ENCODE results near the gene MEAK7.

The MEAK7 gene

GRCh38 chr16:84466692-84467091, 37.8 kb downstream of the MEAK7 start:
- no peak for DNase-seq (ENCODE audit: low read depth in 2 of 2)

DNA sequence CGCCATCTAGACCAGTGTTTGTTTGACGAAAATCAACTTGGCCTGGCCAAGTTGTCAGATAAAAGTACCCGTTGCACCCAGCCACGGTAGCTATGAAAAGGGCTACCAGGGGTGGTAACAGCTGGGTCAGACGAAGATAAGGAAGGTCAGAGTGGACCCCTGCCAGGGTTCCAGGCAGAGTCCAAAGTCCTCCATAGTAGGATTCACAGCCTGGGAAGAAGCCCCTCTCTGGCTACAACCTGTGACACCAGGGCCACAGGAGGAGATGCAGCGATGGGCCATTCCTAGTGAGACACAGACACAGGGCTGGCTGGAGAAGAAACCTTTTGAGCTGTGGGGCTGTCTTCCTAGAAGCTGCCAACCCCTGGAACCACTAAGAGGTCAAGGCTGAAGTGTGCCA, 39.3 kb downstream of the MEAK7 start:
- DNase-seq (ENCODE audit: low read depth in 2 of 2) = no peak

DNA sequence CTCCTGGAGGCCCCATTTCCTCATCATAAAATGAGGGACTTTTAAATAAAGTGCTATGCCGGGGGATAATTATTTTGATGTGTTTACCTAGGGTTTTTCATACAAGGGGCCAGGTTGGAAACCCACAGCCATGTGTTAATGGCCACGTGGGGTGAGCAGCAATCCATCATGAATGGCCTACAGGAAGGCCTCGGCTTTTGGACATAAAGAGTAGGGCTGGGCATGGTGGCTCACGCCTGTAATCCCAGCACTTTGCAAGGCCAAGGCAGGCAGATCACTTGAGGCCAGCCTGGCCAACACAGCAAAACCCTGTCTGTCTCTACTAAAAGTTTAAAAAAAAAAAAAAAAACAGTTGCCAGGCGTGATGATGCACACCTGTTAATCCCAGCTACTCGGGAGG, 40.3 kb downstream of the MEAK7 start:
- DNase-seq (ENCODE audit: low read depth in 2 of 2) = no peak

- DNase-seq (ENCODE audit: low read depth in 2 of 2) = no peak
These were observed 41.2 kb downstream of the MEAK7 start for GRCh38 chr16:84463221-84463620.

DNA sequence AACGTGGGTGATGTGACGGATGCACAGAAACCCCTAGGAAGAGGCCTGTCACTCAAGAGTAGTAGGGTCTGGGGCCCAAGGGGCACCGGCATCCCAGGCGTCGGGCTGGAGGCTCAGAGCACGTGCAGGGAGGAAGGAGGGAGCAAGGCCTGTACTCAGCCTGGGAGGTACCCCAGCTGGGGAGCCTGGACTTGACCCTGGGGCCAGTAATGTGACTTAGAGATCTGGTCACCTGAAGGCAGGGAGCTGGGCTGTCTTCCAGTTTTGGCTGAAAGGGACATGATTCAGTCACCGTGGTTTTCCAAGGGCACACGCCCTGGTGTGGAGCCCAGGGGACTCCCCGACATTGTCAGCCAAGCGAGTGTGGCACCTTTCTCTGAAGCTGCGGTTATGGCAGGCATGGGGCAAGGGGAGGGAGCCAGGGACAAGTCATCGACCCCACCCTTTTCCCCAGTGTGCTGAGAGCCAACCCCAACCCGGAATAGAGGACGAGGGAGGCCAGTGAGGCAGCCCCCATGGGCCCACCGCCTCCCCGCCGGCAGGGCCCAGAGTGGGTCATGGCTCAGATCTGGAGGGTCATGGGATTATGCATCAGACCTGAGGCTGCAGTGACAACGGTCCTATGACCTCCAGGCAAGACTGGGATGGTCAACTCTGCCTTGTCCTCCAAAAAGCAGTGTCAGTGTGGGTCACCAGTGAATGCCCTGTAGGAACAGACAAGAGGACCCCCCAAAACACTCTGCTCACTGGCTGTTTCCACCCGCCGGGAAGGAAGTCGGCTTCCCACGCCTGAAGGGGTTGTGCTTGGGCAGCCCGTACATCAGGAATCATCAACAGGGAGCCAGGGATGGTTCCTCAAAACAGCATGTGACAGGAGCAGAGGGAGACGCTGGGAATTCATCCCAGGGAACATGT, 41.9 kb downstream of the MEAK7 start:
- DNase-seq (ENCODE audit: low read depth in 2 of 2) = no peak

- no peak for DNase-seq (ENCODE audit: low read depth in 2 of 2)
These were observed 42.8 kb downstream of the MEAK7 start for GRCh38 chr16:84461413-84462295.

- no peak for DNase-seq (ENCODE audit: low read depth in 2 of 2)
These were observed 43.4 kb downstream of the MEAK7 start for GRCh38 chr16:84461029-84461412.

DNA sequence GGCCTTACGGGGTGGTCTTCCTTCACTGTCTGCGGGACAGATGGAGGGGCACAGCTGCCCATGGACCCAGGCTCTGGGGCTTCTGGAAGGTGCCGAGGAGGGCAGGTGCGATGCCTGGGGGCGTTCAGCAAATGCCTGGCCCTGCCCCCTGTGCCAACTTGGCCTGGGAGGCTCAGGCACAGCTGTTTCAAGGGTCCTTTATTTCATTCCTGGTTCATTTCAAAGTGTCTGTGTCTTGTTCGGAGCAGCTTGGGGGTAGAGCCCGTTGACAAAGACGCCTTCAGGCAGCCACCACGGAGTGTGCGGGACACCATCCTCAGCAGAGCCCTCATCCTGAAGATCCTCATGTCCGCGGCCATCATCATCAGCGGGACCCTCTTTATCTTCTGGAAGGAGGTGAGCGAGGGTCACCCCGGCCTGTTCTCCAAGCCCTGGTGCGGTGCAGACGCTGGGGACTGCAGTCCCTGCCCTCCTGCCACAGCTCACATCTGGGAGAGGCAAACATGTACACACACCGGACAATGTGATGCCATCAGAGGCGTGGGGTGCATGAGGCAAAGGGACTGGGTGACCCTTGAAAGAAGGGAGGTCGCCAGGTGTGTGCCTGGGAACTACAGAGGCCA, 43.9 kb downstream of the MEAK7 start:
- DNase-seq (ENCODE audit: low read depth in 2 of 2) = no peak

DNA sequence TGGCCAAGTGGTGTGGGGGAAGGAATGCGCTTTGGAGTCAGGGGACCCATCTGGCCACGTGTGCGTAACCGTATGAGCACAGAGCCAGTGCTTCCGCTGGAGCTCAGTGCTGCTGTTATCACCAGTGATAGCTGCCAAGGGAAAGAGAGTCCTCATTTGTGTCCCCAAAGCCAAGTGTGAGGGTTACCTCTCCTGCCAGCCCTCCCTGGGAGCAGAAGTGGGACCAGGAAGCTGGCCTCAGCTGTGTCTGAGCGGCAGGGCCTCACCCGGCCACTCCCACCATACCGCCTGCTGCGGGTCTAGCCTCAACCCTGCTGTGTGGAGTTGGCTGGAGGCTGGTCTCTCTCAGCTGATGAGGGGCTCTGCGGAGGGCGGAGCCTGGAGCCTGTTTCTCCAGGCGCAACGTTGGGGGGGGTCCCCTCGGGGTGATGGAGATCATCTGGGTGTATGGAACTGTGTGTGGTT, 44.5 kb downstream of the MEAK7 start:
- DNase-seq (ENCODE audit: low read depth in 2 of 2) = no peak

DNA sequence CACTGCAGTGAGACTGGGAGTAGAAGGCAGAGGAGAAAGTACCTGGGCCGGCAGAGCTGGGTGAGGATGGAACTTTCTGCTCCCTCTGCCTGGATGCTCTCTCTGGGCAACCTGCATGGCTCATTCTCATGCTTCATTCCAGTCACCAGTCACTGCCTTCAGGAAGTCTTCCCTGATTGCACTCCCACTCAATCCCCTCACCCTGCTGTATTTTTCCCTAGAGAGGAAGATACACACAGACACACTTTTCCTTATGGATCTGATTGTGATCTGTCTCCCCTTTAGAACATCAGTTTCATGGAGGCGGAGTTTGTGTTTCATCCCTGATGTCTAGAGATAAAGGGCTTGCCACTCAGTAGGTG, 44.9 kb downstream of the MEAK7 start:
- DNase-seq (ENCODE audit: low read depth in 2 of 2) = no peak

GRCh38 chr16:84458606-84459532, 45.6 kb downstream of the MEAK7 start:
- no peak for DNase-seq (ENCODE audit: low read depth in 2 of 2)

- no peak for DNase-seq (ENCODE audit: low read depth in 2 of 2)
These were observed 49.4 kb downstream of the MEAK7 start for GRCh38 chr16:84455031-84455430.

Measured in stimulated activated CD4-positive, alpha-beta T cell treated with anti-CD3 and anti-CD28 coated beads, Interleukin-15, amount 100 ng/mL, for 48 hours (primary cell).